ENCODE measurements around the gene TMEM183A.

DNA sequence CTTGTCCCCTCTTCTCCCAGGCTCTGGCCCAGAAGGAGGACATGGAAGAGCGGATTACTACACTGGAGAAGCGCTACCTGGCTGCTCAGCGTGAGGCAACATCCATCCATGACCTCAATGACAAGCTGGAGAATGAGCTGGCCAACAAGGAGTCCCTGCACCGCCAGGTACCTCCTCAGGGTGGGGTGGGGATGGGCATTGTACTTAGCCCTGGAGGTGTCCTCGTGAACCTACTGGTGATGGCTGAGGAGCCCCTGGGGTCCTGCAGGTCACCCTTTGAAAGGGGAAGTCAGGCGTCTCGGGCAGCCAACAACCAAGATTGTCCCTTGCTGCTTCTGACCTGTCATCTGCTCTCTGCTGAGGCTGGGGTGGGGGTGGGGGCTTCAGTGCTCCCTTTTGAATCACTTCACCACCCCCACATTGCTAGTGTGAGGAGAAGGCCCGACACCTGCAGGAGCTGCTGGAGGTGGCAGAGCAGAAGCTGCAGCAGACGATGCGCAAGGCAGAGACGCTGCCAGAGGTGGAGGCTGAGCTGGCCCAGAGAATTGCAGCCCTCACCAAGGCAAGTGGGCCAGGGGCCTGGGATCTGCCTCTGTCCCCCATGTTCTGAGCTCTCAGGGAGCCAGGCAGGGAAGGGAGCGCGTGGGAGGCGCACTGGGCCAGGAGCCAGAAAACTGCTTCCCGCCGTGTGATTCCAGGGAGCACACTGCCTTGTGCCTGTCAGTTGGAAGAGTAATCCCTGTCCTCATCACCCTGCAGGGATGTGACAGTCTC, 38.8 kb downstream of the TMEM183A start:
- TF ChIP-seq, protein P1, sequence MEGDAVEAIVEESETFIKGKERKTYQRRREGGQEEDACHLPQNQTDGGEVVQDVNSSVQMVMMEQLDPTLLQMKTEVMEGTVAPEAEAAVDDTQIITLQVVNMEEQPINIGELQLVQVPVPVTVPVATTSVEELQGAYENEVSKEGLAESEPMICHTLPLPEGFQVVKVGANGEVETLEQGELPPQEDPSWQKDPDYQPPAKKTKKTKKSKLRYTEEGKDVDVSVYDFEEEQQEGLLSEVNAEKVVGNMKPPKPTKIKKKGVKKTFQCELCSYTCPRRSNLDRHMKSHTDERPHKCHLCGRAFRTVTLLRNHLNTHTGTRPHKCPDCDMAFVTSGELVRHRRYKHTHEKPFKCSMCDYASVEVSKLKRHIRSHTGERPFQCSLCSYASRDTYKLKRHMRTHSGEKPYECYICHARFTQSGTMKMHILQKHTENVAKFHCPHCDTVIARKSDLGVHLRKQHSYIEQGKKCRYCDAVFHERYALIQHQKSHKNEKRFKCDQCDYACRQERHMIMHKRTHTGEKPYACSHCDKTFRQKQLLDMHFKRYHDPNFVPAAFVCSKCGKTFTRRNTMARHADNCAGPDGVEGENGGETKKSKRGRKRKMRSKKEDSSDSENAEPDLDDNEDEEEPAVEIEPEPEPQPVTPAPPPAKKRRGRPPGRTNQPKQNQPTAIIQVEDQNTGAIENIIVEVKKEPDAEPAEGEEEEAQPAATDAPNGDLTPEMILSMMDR (conservative IDR thresholded peaks at IDR 0.05; ENCODE audit: low read depth, low read length) = no peak
- TF ChIP-seq EZH2 (IDR thresholded peaks at IDR 0.05; ENCODE audit: low read length, unreplicated experiment) = no peak

Measured in PC-3 (cell line).